HG02798 (cell line): ENCODE measurements around the gene NCCRP1.

Experiments used
- ATAC-seq: cut with Tn5 transposase; IDR thresholded peaks from one replicate; pipeline ENCODE4 v1.9.1; 2021; ENCODE audit warnings: mild to moderate bottlenecking; ENCODE audit not compliant: unreplicated experiment, poor library complexity

The NCCRP1 gene

GRCh38 chr19:39196860-39197562, at the start of gene NCCRP1:
TSS of gene NCCRP1 (plus strand) at chr19:39196964. CDS start at chr19:39196983, 19 bp downstream.
- no peak for ATAC-seq

GRCh38 chr19:39147480-39147879, 49.3 kb upstream of the NCCRP1 start:
- no peak for ATAC-seq

GRCh38 chr19:39148939-39149529, 47.7 kb upstream of the NCCRP1 start:
- no peak for ATAC-seq

GRCh38 chr19:39150235-39150634, 46.5 kb upstream of the NCCRP1 start:
- ATAC-seq, result no peak

GRCh38 chr19:39150807-39151600, 45.8 kb upstream of the NCCRP1 start:
- ATAC-seq, result no peak

- ATAC-seq, result no peak
These were observed 44.7 kb upstream of the NCCRP1 start for GRCh38 chr19:39152066-39152465.

GRCh38 chr19:39154100-39154628, 42.6 kb upstream of the NCCRP1 start:
- ATAC-seq, result no peak

GRCh38 chr19:39154629-39155100, 42.1 kb upstream of the NCCRP1 start:
- ATAC-seq, result no peak

GRCh38 chr19:39155114-39155700, 41.6 kb upstream of the NCCRP1 start:
- no peak for ATAC-seq

GRCh38 chr19:39155741-39156140, 41.0 kb upstream of the NCCRP1 start:
- no peak for ATAC-seq

GRCh38 chr19:39156326-39157230, 40.2 kb upstream of the NCCRP1 start:
- ATAC-seq, result no peak

- ATAC-seq, result no peak
These were observed 39.3 kb upstream of the NCCRP1 start for GRCh38 chr19:39157275-39157996.

- no peak for ATAC-seq
These were observed 38.8 kb upstream of the NCCRP1 start for GRCh38 chr19:39157997-39158389.

- no peak for ATAC-seq
These were observed 38.0 kb upstream of the NCCRP1 start for GRCh38 chr19:39158646-39159260.

- no peak for ATAC-seq
These were observed 36.3 kb upstream of the NCCRP1 start for GRCh38 chr19:39160523-39160861.

- no peak for ATAC-seq
These were observed 35.7 kb upstream of the NCCRP1 start for GRCh38 chr19:39160889-39161672.

- no peak for ATAC-seq
These were observed 34.2 kb upstream of the NCCRP1 start for GRCh38 chr19:39162441-39163043.
